IPS-11a (cell line): ENCODE results near the gene YWHAG.
"Not testable (repeated sequence)": the region's sequence is repeated elsewhere in the genome, so short reads cannot be mapped to it uniquely, and the experiment has no call there.

Experiments used
- H3K4me3 ChIP-seq: one replicate; pipeline ENCODE4 v1.5.1; 2013; ENCODE audit warnings: low read depth, low read length, control low read depth

Gene YWHAG

DNA sequence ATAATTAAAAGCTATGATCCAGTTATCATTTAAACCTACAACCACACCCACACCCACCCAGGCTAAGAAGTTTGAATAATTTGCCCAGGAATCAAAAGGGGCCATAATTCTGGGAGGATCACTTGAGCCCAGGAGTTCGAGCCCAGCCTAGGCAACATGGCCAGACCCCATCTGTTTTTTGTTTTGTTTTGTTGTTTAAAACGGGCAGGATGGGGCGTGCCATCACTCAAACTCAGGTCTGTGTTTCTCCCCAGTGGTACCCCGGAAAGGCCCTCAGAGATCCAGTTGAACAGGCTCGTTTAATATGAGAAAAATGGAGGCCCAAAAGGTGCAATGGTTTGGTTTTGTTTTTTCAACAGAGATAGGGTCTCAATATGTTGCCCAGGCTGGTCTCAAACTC is 33.0 kb downstream of the YWHAG start:
- H3K4me3 ChIP-seq: no peak overlapping the region

GRCh38 chr7:76325092-76325491 is 33.7 kb downstream of the YWHAG start:
- no peak overlapping the region for H3K4me3 ChIP-seq

- H3K4me3 ChIP-seq: peak overlapping the region; percentile 60
Measured at GRCh38 chr7:76318488-76319353, 40.1 kb downstream of the YWHAG start.

DNA sequence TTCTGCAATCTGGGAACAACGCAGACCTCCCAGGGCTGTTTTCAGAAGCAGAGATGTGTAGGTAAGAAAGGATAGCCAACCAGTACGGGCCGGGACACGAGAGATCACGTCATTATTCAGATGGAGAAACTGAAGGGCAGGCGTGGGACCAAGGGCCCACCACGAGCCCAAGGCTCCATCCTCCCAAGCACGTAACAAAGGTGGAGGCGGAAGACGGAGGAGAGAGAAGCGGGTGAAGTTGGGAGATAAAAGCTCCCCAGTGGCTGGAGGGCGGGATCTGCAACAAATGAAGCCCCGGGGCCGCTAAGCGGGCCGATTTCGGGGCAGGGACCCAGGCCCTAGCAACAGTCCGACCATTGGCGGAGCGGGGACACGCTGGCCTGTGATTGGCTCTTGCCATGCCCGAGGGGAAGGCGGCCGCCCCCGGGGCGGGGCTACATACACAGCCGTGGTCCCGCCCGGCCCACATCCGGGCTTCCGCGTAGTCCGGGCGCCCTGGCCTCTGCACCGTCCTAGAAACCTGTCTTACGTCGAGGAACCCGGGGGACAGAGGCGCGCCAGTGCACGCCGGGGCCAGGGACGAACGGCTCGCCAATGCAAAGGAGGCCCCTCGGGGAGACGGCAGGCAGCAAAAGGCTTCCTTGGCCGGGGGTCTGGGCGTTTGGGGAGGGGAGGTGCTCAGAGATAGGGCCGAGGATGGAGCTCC is 40.9 kb downstream of the YWHAG start:
- peak overlapping the region; percentile 60 for H3K4me3 ChIP-seq

DNA sequence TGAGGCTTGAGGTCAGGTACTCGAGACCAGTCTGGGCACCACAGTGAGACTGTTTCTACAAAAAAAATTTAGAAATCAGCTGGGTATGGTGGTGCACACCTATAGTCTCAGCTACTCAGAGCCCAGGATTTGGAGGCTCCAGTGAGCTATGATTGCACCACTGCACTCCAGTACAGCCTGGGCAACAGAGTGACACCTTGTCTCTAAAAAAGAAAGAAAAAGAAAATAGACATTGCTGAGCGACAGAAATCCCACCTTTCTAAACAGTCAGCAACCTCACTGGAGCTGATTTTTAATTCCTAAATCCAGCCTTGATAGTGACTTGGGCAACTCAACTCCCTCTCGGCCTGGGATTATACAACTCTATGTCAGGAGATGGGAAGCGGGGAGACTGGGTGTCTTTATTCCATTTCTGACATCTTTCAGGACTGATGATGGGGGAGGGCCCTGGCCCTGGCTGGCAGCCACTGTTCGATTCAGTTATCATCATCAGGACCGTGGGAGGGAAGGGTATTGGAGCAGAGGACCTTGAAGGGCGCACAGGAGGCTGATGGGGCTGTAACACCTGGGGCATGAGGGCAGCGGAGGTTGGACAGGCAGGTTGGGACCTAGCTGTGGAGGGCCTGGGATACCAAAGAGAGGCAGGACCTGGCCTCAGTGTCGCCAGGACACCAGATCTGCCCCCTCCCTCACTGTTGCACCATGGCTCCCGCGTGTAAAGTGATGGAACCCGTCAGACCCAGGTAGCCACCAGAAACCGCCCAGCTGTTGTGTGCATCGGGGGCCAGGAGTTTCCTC is 41.6 kb downstream of the YWHAG start:
- peak overlapping the region; percentile 18 for H3K4me3 ChIP-seq

- no peak overlapping the region for H3K4me3 ChIP-seq
Measured at GRCh38 chr7:76315364-76315763, 43.4 kb downstream of the YWHAG start.

DNA sequence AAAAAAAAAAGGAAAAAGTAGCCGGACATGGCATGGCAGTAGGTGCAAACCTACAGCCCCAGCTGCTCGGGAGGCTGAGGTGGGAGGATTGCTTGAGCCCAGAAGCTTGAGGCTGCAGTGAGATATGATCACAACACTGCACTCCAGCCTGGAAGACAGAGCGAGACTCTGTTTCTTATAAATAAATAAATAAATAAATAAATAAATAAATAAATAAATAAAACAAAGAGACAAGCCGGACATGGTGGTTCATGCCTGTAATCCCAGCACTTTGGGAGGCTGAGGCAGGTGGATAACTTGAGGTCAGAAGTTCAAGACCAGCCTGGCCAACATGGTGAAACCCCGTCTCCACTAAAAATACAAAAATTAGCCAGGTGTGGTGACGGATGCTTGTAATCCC is 44.1 kb downstream of the YWHAG start:
- not testable (repeated sequence) for H3K4me3 ChIP-seq

- H3K4me3 ChIP-seq: no peak overlapping the region
Measured at GRCh38 chr7:76314042-76314721, 44.6 kb downstream of the YWHAG start.

DNA sequence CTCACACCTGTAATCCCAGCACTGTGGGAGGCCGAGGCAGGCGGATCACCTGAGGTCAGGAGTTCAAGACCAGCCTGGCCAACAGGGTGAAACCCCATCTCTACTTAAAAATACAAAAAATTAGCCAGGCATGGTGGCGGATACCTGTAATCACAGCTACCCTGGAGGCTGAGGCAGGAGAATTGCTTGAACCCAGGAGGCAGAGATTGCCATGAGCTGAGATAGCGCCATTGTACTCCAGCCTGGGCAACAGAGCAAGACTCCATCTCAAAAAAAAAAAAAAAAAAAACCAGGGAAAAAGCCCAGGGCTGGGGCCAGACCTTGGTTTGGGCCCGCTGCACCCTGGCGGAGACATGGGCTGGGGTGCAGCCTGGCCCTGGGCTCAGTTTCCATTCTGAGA is 47.0 kb downstream of the YWHAG start:
- not testable (repeated sequence) for H3K4me3 ChIP-seq

- no peak overlapping the region for H3K4me3 ChIP-seq
Measured at GRCh38 chr7:76310102-76310957, 48.5 kb downstream of the YWHAG start.

GRCh38 chr7:76309341-76310101 is 49.3 kb downstream of the YWHAG start:
- not testable (repeated sequence) for H3K4me3 ChIP-seq

DNA sequence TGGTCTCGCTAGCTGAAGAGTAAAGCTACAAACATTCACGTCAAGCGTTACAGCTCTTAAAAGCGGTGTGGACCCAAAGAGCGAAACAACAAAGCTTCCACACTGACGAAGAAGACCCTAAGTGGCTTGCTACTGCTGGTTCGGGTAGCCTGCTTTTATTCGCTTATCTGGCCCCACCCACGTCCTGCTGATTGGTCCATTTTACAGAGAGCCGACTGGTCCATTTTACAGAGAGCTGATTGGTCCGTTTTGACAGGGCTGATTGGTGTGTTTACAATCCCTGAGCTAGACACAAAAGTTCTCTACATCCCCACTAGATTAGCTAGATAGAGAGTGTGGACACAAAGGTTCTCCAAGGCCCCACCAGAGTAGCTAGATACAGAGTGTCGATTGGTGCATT is 49.9 kb downstream of the YWHAG start:
- H3K4me3 ChIP-seq: not testable (repeated sequence)

GRCh38 chr7:76304888-76305375 is 53.9 kb downstream of the YWHAG start:
- no peak overlapping the region for H3K4me3 ChIP-seq

DNA sequence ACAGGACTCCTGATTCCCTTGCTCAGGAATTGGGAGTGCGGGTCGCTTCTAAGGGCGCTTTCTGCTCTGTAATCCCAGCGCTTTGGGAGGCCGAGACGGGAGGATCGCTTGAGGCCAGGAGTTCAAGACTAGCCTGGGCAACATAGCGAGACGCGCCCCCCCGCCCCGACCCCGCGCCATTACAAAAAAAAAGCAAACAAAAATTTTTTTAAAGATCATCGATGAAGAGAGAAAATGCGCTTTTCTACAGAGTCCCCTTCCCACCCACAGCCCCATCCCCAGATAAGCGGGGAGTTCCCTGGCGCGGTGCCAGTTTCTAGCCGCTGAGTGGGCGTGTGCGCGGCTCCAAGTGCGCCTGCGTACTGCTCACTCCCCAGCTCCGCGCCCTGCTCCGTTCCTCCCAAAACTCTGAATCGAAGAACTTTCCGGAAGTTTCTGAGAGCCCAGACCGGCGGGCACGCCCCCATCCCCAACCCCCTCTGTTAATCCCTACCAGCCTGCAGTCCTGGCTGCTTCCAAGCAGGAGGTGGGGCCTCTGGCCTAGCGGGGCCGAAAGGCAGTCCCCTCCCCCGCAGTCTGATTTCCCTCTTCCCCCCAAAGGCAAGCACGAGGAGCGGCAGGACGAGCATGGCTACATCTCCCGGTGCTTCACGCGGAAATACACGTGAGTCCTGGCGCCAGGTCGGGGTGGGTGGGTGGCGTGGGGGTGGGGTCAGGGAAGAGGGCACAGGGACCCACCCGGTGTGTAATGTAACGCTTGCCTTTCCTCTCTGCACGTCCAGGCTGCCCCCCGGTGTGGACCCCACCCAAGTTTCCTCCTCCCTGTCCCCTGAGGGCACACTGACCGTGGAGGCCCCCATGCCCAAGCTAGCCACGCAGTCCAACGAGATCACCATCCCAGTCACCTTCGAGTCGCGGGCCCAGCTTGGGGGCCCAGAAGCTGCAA is 55.3 kb downstream of the YWHAG start:
- H3K4me3 ChIP-seq: peak overlapping the region; percentile 72

DNA sequence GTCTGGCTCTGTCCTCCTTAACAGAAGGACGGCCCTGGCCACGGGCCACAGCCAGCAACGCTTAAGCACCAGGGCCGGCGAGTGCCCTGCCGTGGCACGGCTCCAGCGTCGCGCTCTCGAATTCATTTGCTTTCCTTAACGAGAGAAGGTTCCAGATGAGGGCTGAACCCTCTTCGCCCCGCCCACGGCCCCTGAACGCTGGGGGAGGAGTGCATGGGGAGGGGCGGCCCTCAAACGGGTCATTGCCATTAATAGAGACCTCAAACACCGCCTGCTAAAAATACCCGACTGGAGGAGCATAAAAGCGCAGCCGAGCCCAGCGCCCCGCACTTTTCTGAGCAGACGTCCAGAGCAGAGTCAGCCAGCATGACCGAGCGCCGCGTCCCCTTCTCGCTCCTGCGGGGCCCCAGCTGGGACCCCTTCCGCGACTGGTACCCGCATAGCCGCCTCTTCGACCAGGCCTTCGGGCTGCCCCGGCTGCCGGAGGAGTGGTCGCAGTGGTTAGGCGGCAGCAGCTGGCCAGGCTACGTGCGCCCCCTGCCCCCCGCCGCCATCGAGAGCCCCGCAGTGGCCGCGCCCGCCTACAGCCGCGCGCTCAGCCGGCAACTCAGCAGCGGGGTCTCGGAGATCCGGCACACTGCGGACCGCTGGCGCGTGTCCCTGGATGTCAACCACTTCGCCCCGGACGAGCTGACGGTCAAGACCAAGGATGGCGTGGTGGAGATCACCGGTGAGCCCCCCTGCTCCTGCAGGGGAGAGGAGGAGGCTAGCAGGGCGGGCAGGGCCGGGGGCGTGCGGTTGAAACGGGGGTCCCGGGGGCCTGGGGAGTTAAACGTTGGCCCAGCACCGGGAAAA is 56.2 kb downstream of the YWHAG start, which contains the start of gene HSPB1:
HSPB1 (plus strand) TSS at position 327 of the 855 bp plus-strand sequence; CDS start at position 367, 40 bp downstream.
- peak within 1 kb of the TSS; percentile 72 for H3K4me3 ChIP-seq

- H3K4me3 ChIP-seq: no peak overlapping the region
Measured at GRCh38 chr7:76301000-76301399, 57.8 kb downstream of the YWHAG start.

GRCh38 chr7:76300166-76300731 is 58.5 kb downstream of the YWHAG start:
- no peak overlapping the region for H3K4me3 ChIP-seq
